Adrenal gland (tissue), 5 donors: ENCODE data around the gene SULT6B1.

Source experiments
- CTCF ChIP-seq, 6 experiments: fragments of 450-650 bp in 4 of 6; fragments of 200-600 bp in 2 of 6; sonication (generic) in 1 of 6; IDR thresholded peaks; 1 replicate in 5 of 6; 2 replicates in 1 of 6; pipeline versions ENCODE4 v1.5.1 to v1.8.0; 2016 to 2021; ENCODE audit warnings: antibody characterized with exemption in 6 of 6, mild to moderate bottlenecking in 2 of 6, moderate library complexity in 1 of 6
- POLR2A ChIP-seq, 2 donors: fragments of 450-650 bp; IDR thresholded peaks; one replicate each; pipeline ENCODE4 v1.6.1; 2017; ENCODE audit warnings: antibody characterized with exemption in 2 of 2, mild to moderate bottlenecking in 2 of 2, moderate library complexity in 1 of 2
- donor health status: DM: no; HTN: no; CAD: no.

GRCh38 chr2:37196320-37197195 is 8.1 kb upstream of the SULT6B1 start, which contains the start of gene CEBPZOS:
- TF ChIP-seq CTCF (IDR thresholded peaks at IDR 0.05) (no peak), POLR2A (IDR thresholded peaks at IDR 0.05) (peak; percentile 54 to 87)
